GM10847 (cell line): Measurements from ENCODE around the gene ZFPL1.

Source experiments
- POLR2A ChIP-seq: IDR thresholded peaks from 2 replicates; pipeline ENCODE4 v1.6.1; 2011; ENCODE audit not compliant: insufficient read length; ENCODE audit errors: extremely low read depth

Gene ZFPL1

GRCh38 chr11:65083134-65083833 is 738 bp upstream of the ZFPL1 start:
- TF ChIP-seq POLR2A: no peak

- no peak for TF ChIP-seq POLR2A
Measured at GRCh38 chr11:65084598-65085375, 765 bp downstream of the ZFPL1 start.

GRCh38 chr11:65085446-65085845 is 1.4 kb downstream of the ZFPL1 start:
- no peak for TF ChIP-seq POLR2A

- no peak for TF ChIP-seq POLR2A
Measured at GRCh38 chr11:65086809-65087208, 2.8 kb downstream of the ZFPL1 start.

GRCh38 chr11:65087216-65087615 is 3.2 kb downstream of the ZFPL1 start:
- no peak for TF ChIP-seq POLR2A

- TF ChIP-seq POLR2A: no peak
Measured at GRCh38 chr11:65087827-65088226, 3.8 kb downstream of the ZFPL1 start.

GRCh38 chr11:65089621-65090020 is 5.6 kb downstream of the ZFPL1 start:
- no peak for TF ChIP-seq POLR2A

- TF ChIP-seq POLR2A: no peak
Measured at GRCh38 chr11:65090628-65091027, 6.6 kb downstream of the ZFPL1 start.

- TF ChIP-seq POLR2A: no peak
Measured at GRCh38 chr11:65095427-65095826, 11.4 kb downstream of the ZFPL1 start.

- TF ChIP-seq POLR2A: peak; percentile 80
Measured at GRCh38 chr11:65095974-65096806, 12.2 kb downstream of the ZFPL1 start, which contains the start of gene VPS51. Gene VPS51, plus strand, starts transcription at chr11:65096214. Its CDS starts 37 bp downstream, at chr11:65096251.

- TF ChIP-seq POLR2A: no peak
Measured at GRCh38 chr11:65096926-65097325, 12.9 kb downstream of the ZFPL1 start.

- no peak for TF ChIP-seq POLR2A
Measured at GRCh38 chr11:65100674-65101350, 16.8 kb downstream of the ZFPL1 start.

GRCh38 chr11:65102142-65103095 is 18.4 kb downstream of the ZFPL1 start:
- no peak for TF ChIP-seq POLR2A

GRCh38 chr11:65103476-65103875 is 19.5 kb downstream of the ZFPL1 start:
- no peak for TF ChIP-seq POLR2A
